Stomach (tissue), 9 donors: Measurements from ENCODE around the gene MAGIX. TPM values are rescaled to one million over a fixed set of nuclear protein-coding genes. Genes with fewer than 3 reads are reported as not detected.

Source experiments
- DNase-seq, 2 donors: peaks; one replicate each; pipeline versions ENCODE4 v3.0.0 to v3.0.0-alpha.2; 2013 to 2019
- H3K27ac ChIP-seq, 5 donors: fragments of 200-600 bp in 4 of 5; sonication (generic) in 4 of 5; one replicate each; pipeline ENCODE4 v1.5.1; 2013 to 2019; ENCODE audit warnings: mild to moderate bottlenecking in 1 of 5, moderate library complexity in 1 of 5
- H3K27me3 ChIP-seq, 3 donors: fragments of 200-600 bp; sonication (generic); one replicate each; pipeline ENCODE4 v1.5.1; 2017 to 2019; ENCODE audit warnings: mixed run types in 1 of 3
- H3K36me3 ChIP-seq, 4 donors: fragments of 200-600 bp; sonication (generic); 1 replicate in 3 of 4; 2 replicates in 1 of 4; pipeline ENCODE4 v1.5.1; 2016 to 2019
- H3K4me1 ChIP-seq, 4 donors: fragments of 200-600 bp; sonication (generic); one replicate each; pipeline ENCODE4 v1.5.1; 2016 to 2019
- H3K4me3 ChIP-seq, 4 donors: fragments of 200-600 bp; sonication (generic) in 3 of 4; one replicate each; pipeline ENCODE4 v1.5.1; 2016 to 2019; ENCODE audit warnings: mild to moderate bottlenecking in 1 of 4
- H3K9me3 ChIP-seq, 4 donors: fragments of 200-600 bp; sonication (generic); one replicate each; pipeline ENCODE4 v1.5.1; 2016 to 2019
- CTCF ChIP-seq, 7 experiments: fragments of 450-650 bp in 4 of 7; fragments of 200-600 bp in 3 of 7; sonication (generic) in 3 of 7; IDR thresholded peaks; one replicate each; pipeline ENCODE4 v1.5.1; 2016 to 2019; ENCODE audit warnings: antibody characterized with exemption in 7 of 7, control low read depth in 2 of 7, mild to moderate bottlenecking in 1 of 7
- EP300 ChIP-seq: sonication (generic); formaldehyde crosslinking; IDR thresholded peaks from one replicate; pipeline ENCODE4 v1.6.1; 2017; ENCODE audit warnings: antibody characterized with exemption
- POLR2A ChIP-seq, 4 donors: fragments of 450-650 bp; IDR thresholded peaks; one replicate each; pipeline ENCODE4 v1.6.1; 2016; ENCODE audit warnings: antibody characterized with exemption in 4 of 4, control low read depth in 2 of 4, mild to moderate bottlenecking in 1 of 4, moderate library complexity in 1 of 4
- POLR2AphosphoS5 ChIP-seq, 3 donors: sonication (generic); formaldehyde crosslinking; IDR thresholded peaks; one replicate each; pipeline ENCODE4 v1.6.1; 2016; ENCODE audit warnings: antibody characterized with exemption in 3 of 3
- WGBS, 5 donors: extraction: QIAGEN DNeasy Blood & Tissue Kit in 3 of 5; methylation state at CpG; one replicate each; pipeline versions ENCODE4 v1.1.5 to v1.1.7; 2013 to 2018; 5-methylcytosine and 5-hydroxymethylcytosine counted together
- intact Hi-C: fragments of 100-400 bp; cut with DNase I; formaldehyde crosslinking; loops from one replicate; pipeline ENCODE4 v1.15.1; 2023; ENCODE audit warnings: low total_unique reads
- polyA plus RNA-seq, 3 donors: library from polyadenylated mRNA; stranded (reverse); fragments of 200-250 nt; gene quantifications; one replicate each; pipeline ENCODE4 v1.2.3, GENCODE V29; 2013
- small RNA-seq, 4 donors: library from RNA; depleted of rRNA; stranded (forward); fragments of <200 nt; gene quantifications; one replicate each; pipeline ENCODE3, GENCODE V24; 2016
- total RNA-seq, 5 donors: library from RNA; depleted of rRNA; stranded (reverse); fragments of >200 nt; gene quantifications; one replicate each; pipeline versions ENCODE4 v1.1.0 to v1.2.3, GENCODE V29; 2014 to 2016
- donor health status: healthy with polysubstance abuse.
- donor health status: Bipolar disorder and iron deficiency.
- donor health status: healthy.

Gene MAGIX
- total and polyA plus RNA-seq, 8 donors = 4.7 to 43.2 (median 25.2) TPM

- TF ChIP-seq POLR2A (IDR thresholded peaks at IDR 0.05) (no peak), EP300 (no peak), POLR2AphosphoS5 (IDR thresholded peaks at IDR 0.05) (no peak), CTCF (IDR thresholded peaks at IDR 0.05) (no peak)
- H3K27me3 ChIP-seq = peaks cover 0 to 5% (median 0%) of the 10 kb centered on the region in 3 donors
- intact Hi-C loops = no loop called here
- H3K27ac ChIP-seq = no peak overlapping the region
- DNase-seq = no peak
- H3K36me3 ChIP-seq = no peaks in the 10 kb centered on the region
- no peak overlapping the region for H3K4me3 ChIP-seq
- no peaks in the 10 kb centered on the region for H3K9me3 ChIP-seq
- no peaks in the 10 kb centered on the region for H3K4me1 ChIP-seq
- 36 to 75% (median 71%) methylated on average over 1 of the region's 1 CpG for WGBS, 5 donors
Observed at GRCh38 chrX:49212861-49213260, 50.3 kb downstream of the MAGIX start.

GRCh38 chrX:49214416-49214815 is 51.9 kb downstream of the MAGIX start:
- Histone ChIP-seq H3K9me3 (no peaks in the 10 kb centered on the region), H3K4me3 (no peak overlapping the region), H3K4me1 (no peaks in the 10 kb centered on the region), H3K27ac (no peak overlapping the region), H3K36me3 (no peaks in the 10 kb centered on the region), H3K27me3 (no peaks in the 10 kb centered on the region)
- no peak for DNase-seq
- no peak for TF ChIP-seq POLR2AphosphoS5 (IDR thresholded peaks at IDR 0.05)
- TF ChIP-seq CTCF (IDR thresholded peaks at IDR 0.05) = no peak
- TF ChIP-seq POLR2A (IDR thresholded peaks at IDR 0.05) = no peak
- no peak for TF ChIP-seq EP300
- 75 to 92% (median 80%) methylated on average over 2 of the region's 2 CpGs for WGBS, 5 donors
- intact Hi-C loops = no loop called here

- WGBS, 5 donors = 78 to 88% (median 88%) methylated on average over 10 to 14 of the region's 14 CpGs
- no peaks in the 10 kb centered on the region for H3K4me1 ChIP-seq
- no peak overlapping the region for H3K27ac ChIP-seq
- no peak overlapping the region for H3K4me3 ChIP-seq
- TF ChIP-seq POLR2A (IDR thresholded peaks at IDR 0.05) = no peak
- TF ChIP-seq POLR2AphosphoS5 (IDR thresholded peaks at IDR 0.05) = no peak
- no peak for TF ChIP-seq CTCF (IDR thresholded peaks at IDR 0.05)
- no peak for TF ChIP-seq EP300
- no peak for DNase-seq
- no peaks in the 10 kb centered on the region for H3K27me3 ChIP-seq
- intact Hi-C loops = no loop called here
- H3K36me3 ChIP-seq = no peaks in the 10 kb centered on the region
- no peaks in the 10 kb centered on the region for H3K9me3 ChIP-seq
Observed at GRCh38 chrX:49214996-49215526, 52.5 kb downstream of the MAGIX start.

Small RNA genes within 50 kb of the gene (small RNA-seq; reads per million reads assigned to genes)
- 0 to 0.31 (median 0) reads per million in 4 donors for gene RN7SL262P

Other genes with a start within 250 kb of the MAGIX start
- 10 to 100 TPM in 2 of 5 donors, 1 to 10 TPM in 3; 1.2 to 33.2 (median 9.6) TPM for gene PIM2, start 243.7 kb upstream of the MAGIX start, total RNA-seq
- 10 to 100 TPM in 2 of 3 donors, 1 to 10 TPM in 1; 7.3 to 12.7 (median 10.3) TPM for gene PIM2, start 243.7 kb upstream of the MAGIX start, polyA plus RNA-seq
- 100 to 1,000 TPM in 1 of 5 donors, 10 to 100 TPM in 4; 16.1 to 163 (median 18.1) TPM for gene OTUD5, start 205.2 kb upstream of the MAGIX start, total RNA-seq
- 10 to 100 TPM; 23.0 to 26.4 (median 25.5) TPM for gene OTUD5, start 205.2 kb upstream of the MAGIX start, polyA plus RNA-seq
- gene KCND1, start 190.9 kb upstream of the MAGIX start, total RNA-seq = 1 to 10 TPM in 1 of 5 donors, under 1 TPM in 1, not detected in 3; 0.45 to 2.4 TPM
- gene KCND1, start 190.9 kb upstream of the MAGIX start, polyA plus RNA-seq = under 1 TPM; 0.15 to 0.68 (median 0.19) TPM
- 100 to 1,000 TPM in 1 of 5 donors, 10 to 100 TPM in 4; 30.7 to 127 (median 58.9) TPM for gene GRIPAP1, start 160.5 kb upstream of the MAGIX start, total RNA-seq
- 10 to 100 TPM; 15.6 to 21.0 (median 16.3) TPM for gene GRIPAP1, start 160.5 kb upstream of the MAGIX start, polyA plus RNA-seq
- 10 to 100 TPM; 13.0 to 42.2 (median 35.3) TPM for gene TFE3, start 119.4 kb upstream of the MAGIX start, total RNA-seq
- 10 to 100 TPM; 21.5 to 28.1 (median 27.0) TPM for gene TFE3, start 119.4 kb upstream of the MAGIX start, polyA plus RNA-seq
- gene CCDC120, start 103.8 kb upstream of the MAGIX start, total RNA-seq = 10 to 100 TPM in 2 of 5 donors, 1 to 10 TPM in 3; 2.3 to 25.4 (median 6.1) TPM
- gene CCDC120, start 103.8 kb upstream of the MAGIX start, polyA plus RNA-seq = 1 to 10 TPM; 3.8 to 7.3 (median 4.0) TPM
- gene PRAF2, start 88.8 kb upstream of the MAGIX start, total RNA-seq = 10 to 100 TPM in 1 of 5 donors, 1 to 10 TPM in 2, not detected in 2; 5.0 to 37.1 (median 5.9) TPM
- 10 to 100 TPM in 2 of 3 donors, 1 to 10 TPM in 1; 9.3 to 16.6 (median 10.3) TPM for gene PRAF2, start 88.8 kb upstream of the MAGIX start, polyA plus RNA-seq
- gene WDR45, start 82.9 kb upstream of the MAGIX start, total RNA-seq = 100 to 1,000 TPM in 2 of 5 donors, 10 to 100 TPM in 3; 12.2 to 209 (median 90.9) TPM
- 100 to 1,000 TPM in 1 of 3 donors, 10 to 100 TPM in 2; 69.0 to 102 (median 75.3) TPM for gene WDR45, start 82.9 kb upstream of the MAGIX start, polyA plus RNA-seq
- 10 to 100 TPM in 2 of 5 donors, 1 to 10 TPM in 3; 6.4 to 19.1 (median 8.2) TPM for gene GPKOW, start 39.0 kb upstream of the MAGIX start, total RNA-seq
- gene GPKOW, start 39.0 kb upstream of the MAGIX start, polyA plus RNA-seq = 10 to 100 TPM; 14.1 to 18.2 (median 14.7) TPM
- gene PLP2, start 9.1 kb downstream of the MAGIX start, total RNA-seq = 100 to 1,000 TPM in 1 of 5 donors, 10 to 100 TPM in 4; 14.0 to 155 (median 52.2) TPM
- gene PLP2, start 9.1 kb downstream of the MAGIX start, polyA plus RNA-seq = 100 to 1,000 TPM in 1 of 3 donors, 10 to 100 TPM in 2; 55.0 to 323 (median 94.4) TPM
- 10 to 100 TPM in 3 of 5 donors, 1 to 10 TPM in 2; 3.7 to 65.1 (median 16.9) TPM for gene PRICKLE3, start 23.6 kb downstream of the MAGIX start, total RNA-seq
- 1 to 10 TPM; 6.3 to 7.1 (median 6.5) TPM for gene PRICKLE3, start 23.6 kb downstream of the MAGIX start, polyA plus RNA-seq
- gene SYP, start 37.4 kb downstream of the MAGIX start, total RNA-seq = 100 to 1,000 TPM in 1 of 5 donors, 1 to 10 TPM in 2, under 1 TPM in 1, not detected in 1; 0.89 to 211 (median 3.3) TPM
- gene SYP, start 37.4 kb downstream of the MAGIX start, polyA plus RNA-seq = 1 to 10 TPM in 2 of 3 donors, under 1 TPM in 1; 0.92 to 5.0 (median 3.9) TPM
- 1 to 10 TPM in 1 of 5 donors, under 1 TPM in 2, not detected in 2; 0.37 to 6.1 (median 0.89) TPM for gene CACNA1F, start 70.6 kb downstream of the MAGIX start, total RNA-seq
- gene CACNA1F, start 70.6 kb downstream of the MAGIX start, polyA plus RNA-seq = under 1 TPM; 0.06 to 0.18 (median 0.15) TPM
- 10 to 100 TPM in 2 of 5 donors, 1 to 10 TPM in 3; 2.7 to 68.9 (median 7.0) TPM for gene CCDC22, start 72.7 kb downstream of the MAGIX start, total RNA-seq
- gene CCDC22, start 72.7 kb downstream of the MAGIX start, polyA plus RNA-seq = 10 to 100 TPM in 1 of 3 donors, 1 to 10 TPM in 2; 7.4 to 12.2 (median 8.9) TPM
- gene FOXP3, start 102.0 kb downstream of the MAGIX start, total RNA-seq = not detected
- gene FOXP3, start 102.0 kb downstream of the MAGIX start, polyA plus RNA-seq = under 1 TPM in 2 of 3 donors, not detected in 1; 0.12 to 0.88 TPM
- 10 to 100 TPM in 1 of 5 donors, 1 to 10 TPM in 4; 1.4 to 20.4 (median 5.7) TPM for gene PPP1R3F, start 107.0 kb downstream of the MAGIX start, total RNA-seq
- gene PPP1R3F, start 107.0 kb downstream of the MAGIX start, polyA plus RNA-seq = 1 to 10 TPM; 2.1 to 6.4 (median 4.0) TPM
- gene GAGE10, start 140.9 kb downstream of the MAGIX start, total RNA-seq = not detected
- gene GAGE10, start 140.9 kb downstream of the MAGIX start, polyA plus RNA-seq = not detected
- not detected for gene GAGE12J, start 159.3 kb downstream of the MAGIX start, total RNA-seq
- gene GAGE12J, start 159.3 kb downstream of the MAGIX start, polyA plus RNA-seq = not detected
- gene GAGE13, start 168.8 kb downstream of the MAGIX start, total RNA-seq = not detected
- not detected for gene GAGE13, start 168.8 kb downstream of the MAGIX start, polyA plus RNA-seq